Daoy (cell line): ENCODE data around the gene DCTD. TPM values are rescaled to one million over a fixed set of nuclear protein-coding genes. Genes with fewer than 3 reads are reported as not detected.

Experiments
- DNase-seq: peaks from one replicate; pipeline ENCODE4 v3.0.0-alpha.2; 2015; ENCODE audit warnings: low read depth
- total RNA-seq: library from RNA; depleted of rRNA; stranded (reverse); fragments of >200 nt; shearing (Covaris generic); gene quantifications from 2 replicates; pipeline ENCODE4 v1.2.3, GENCODE V29; 2014; rRNA removed

The DCTD gene
- total RNA-seq = 38.3 and 51.5 TPM in 2 replicates

DNA sequence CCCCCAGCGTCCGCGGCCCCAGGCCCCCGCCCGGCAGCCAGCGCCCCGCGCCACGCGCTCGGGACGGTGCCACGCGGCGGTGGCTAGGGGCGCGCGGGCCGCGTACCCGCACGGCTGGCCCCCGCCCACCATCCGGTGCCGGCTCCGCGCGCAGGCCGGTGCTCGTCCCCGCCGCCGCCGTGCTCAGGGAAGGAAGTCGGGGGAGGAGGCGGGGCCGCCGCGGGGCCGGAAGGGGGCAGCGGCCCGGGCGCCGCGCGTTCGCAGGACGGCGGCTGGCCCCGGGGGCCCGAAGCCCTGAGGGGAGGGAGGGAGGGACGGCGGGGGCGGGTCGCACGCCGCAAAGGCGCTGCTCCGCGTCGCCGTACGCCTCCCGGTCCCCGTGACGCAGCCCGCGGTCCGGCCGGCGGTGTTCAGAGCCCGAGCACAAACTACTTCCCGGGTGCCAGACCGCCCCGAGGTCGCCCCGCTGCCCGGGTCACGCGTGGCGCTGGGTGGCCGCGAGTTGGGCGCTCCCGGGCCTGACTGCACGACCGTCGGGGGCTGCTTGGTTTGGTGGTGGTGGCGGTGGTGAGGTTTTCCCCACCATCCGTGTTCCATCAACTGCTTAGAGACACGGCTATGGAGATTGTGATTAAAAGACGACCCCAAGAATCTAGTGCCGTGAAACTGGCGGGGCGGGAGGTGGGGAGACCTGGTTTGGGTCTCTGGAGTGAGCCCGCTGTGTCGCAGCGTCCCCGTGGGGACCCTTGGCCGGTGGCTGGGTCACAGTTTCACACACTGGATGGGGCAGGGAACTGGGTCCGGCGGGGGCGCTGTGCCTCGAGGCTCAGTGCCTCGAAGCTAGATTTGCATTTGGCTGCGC, at the start of gene DCTD:
Gene DCTD (minus strand): TSS at position 205 of the 862 bp plus-strand sequence. CDS start 1,818 bp downstream, outside the sequence.
- DNase-seq = peak; percentile 72

DNA sequence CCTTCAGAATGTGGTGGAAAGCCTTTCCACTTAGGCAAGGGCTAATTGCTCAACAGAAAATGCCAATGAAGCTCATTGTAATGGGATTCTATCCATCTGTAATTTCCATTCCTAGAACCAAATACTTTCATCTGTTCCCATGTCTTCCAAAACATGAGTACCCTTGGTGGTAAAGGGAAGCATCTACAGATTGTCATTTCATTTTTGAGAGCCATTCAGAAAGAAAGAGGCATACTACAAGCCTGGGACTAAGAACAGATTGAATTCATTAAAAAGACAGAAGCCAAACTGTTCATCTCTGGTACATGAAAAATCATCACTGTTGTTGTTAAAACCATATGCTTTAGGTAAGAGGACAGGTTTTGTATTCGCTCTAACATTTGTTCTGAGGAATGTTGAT, 43.6 kb upstream of the DCTD start:
- DNase-seq = no peak

DNA sequence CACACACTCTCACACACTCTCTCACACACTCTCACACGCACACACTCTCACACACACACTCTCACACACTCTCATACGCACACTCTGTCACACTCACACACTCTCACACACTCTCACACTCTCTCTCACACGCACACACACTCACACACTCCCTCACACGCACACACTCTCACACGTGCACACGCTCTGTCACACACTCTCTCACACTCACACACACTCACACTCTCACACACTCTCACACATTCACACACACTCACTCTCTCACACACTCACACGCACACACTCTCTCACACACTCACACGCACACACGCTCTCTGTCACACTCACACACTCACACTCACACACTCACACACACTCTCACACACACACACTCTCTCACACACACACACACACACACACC, 43.0 kb upstream of the DCTD start:
- DNase-seq = no peak

DNA sequence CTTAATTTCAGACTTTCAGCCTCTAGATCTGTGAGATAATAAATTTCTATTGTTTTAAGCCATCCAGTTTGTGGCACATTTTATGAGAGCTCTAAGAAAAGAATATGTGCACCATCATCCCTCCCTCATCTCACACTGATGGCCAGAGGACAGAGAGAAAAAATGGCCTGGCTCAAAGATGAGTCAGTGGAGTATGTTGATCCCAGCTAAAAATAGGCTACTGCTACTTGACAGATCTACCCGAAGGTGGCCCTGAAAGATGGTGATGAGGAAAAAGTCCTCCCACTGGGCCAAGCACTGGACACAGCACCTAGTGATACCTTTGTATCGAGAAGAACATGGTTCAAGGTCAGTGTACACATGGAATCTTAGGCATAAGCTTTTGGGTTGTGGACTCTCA, 38.2 kb upstream of the DCTD start:
- no peak for DNase-seq

DNA sequence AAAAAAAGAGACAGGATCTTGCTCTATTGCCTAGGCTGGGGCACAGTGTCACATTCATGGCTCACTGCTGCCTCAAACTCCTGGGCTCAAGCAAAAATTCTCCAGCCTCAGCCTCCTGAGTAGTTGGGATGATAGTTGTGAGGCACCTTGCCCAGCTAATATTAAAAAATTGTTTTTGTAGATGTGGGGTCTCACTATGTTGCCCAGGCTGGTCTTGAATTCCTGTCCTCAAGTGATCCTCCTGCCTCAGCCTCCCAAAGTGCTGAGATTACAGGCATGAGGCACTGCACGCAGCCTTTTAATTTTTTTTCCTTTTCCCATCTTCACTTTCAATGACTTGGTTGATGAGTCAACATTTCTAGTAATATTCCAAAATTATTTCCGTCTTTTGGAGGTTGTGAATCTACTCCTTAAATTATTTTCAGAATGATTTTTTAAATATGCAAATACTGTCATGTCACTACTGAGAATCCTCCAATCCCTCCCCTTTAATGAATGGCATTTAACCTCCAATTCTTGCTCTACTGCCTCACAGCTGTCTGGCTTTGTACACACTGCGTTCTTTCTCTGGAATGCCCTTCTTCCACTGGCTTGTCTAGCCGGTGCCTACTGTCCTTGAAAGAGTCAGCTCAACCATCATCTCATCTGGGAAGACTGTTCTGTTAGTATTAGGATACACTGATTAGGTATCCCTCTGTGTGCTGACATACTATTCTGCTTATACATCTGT, 27.5 kb upstream of the DCTD start:
- no peak for DNase-seq

DNA sequence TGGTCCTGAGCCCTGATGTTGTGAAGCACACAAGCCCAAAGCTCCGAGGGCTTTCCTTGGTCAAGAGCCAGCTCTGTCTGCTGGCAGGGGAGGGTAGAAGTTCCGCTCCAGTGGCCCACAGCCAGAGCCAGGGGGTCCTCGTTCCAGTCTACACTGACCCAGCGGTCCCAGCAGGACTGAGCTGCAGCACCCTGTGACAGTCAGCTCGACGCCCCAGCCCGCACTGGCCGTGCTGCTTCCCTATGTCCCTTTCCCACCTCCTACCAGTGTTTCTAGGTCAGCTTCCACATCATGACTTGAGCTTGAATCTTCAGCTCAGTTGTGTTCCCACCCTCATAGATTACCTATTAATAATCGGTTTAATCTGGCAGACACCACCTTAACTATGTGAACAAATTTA, 22.5 kb upstream of the DCTD start:
- no peak for DNase-seq

DNA sequence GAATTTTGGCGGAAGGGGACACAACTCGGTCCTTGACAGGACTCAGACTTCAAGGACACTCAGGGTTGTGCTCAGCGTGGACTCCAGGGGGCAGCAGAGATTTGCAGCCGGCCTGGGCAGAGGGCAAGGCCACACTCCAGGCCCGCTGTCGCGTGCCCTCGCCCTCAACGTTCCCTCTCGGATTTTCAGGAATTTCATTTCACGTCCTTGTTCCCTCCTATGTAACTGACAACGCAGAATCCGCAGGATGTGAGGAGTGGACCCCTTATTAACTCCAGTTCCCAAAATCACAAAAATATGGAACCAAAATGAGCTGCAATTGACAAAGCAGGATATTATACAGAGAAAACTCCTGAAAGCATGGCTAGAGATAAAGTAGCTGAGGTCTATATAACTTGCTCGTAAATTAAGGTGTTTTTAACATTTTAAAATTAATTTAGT, 21.0 kb upstream of the DCTD start:
- peak; percentile 67 for DNase-seq

DNA sequence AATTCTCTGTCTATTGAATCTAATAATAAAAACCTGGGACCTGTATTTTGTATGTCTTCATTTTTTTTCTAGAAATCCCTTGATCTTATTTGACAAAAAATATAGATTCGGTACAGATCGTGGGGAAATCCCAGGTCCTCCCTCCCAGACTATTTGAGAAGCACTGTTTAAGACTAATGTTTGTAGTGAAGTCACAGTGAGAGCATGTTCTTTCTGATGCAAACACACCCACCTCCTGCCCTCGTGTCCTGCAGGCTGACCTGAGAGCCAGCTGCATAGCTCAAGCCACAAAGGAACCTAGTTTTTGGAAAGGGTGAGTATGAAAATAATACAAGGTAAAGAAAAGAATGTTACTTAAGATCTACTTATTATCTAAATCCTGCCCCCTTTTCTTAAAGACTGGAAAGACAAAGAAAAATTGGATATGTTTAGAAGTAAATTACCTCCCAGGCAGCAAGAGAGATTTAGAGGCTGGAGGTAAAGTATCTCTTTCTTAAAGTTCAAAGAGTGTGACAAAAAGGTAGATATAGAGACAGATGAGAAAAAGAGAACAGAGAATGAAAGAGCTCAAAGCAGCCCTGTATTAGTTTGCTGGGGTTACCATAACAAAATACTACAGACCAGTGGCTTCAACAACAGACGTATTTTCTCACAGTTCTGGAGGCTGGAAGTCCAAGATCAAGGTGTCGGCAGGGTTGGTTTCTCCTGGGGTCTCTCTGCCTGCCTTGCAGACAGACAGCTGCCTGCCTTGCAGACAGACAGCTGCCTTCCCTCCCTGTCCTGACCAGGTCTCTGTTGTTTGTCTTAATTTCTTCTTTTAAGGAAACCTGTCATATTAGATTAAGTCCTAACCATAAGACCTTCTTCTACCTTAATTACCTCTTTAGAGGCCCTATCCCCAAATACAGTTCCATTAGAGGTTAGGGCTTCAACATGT, 20.4 kb upstream of the DCTD start:
- DNase-seq = no peak

DNA sequence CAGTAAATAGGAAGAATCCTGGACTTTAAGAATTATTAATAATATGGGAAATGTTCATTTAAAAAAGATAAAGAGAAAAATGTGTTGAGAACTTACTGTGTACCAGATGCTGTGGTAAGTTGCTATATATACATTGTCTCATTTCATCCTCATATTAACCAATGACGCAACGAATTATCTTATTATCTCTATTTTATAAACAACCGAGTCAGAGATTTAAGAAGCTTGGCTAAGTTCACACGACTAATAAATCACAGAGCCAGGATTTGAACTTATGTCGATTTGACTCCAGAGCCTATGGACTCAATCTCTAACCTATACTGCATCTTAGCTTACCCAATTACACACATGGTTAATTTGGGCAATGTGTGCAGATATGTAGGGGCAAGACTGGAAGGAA, 15.5 kb upstream of the DCTD start:
- no peak for DNase-seq

DNA sequence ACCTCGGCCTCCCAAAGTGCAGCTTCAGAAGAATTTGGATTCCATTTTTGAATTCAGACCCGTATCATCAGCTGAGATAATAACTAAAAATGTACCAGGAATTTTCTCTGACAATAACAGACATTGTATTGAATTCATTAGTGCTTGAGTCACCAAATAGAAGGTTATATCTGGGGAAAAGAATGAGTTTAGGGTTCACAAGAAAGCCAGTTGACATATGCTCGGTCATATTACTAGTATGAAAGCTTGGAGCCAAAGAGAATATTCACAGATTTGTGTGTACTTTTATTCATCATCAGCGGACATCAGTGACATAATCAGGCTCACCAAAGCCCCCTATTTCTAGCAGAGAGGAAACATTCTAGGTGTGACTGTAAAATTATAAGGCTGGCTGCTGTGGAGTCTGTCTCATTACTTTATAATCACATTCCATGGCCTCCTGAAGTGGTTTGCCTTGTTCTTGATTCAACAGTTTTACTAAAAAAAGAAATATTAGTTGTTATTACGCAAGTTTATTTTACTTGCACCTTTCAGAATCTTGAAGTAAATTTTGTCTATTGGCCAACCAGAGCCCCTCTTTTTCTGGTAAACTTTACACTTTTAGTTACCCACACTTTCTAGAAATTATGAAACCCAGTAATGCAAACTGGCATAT, 14.6 kb upstream of the DCTD start:
- no peak for DNase-seq

DNA sequence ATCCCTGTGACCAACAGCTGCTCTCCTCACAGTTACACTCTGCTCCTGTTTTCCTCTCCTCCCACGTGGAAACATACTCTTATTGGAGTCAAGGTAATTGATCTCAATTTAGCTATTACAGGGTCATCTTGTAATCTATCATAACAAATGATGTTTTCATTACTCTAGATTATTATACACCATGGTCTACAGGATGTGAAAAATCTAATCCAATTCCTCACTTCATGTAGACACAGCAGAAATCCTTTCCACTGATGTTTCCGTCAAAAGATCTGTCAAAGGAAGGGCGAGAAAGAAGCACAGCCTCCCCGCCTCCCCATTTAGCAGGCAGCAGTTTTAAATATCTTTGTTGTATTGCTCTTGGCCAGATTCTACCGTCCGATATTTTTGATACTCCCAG, 13.7 kb upstream of the DCTD start:
- DNase-seq = no peak

DNA sequence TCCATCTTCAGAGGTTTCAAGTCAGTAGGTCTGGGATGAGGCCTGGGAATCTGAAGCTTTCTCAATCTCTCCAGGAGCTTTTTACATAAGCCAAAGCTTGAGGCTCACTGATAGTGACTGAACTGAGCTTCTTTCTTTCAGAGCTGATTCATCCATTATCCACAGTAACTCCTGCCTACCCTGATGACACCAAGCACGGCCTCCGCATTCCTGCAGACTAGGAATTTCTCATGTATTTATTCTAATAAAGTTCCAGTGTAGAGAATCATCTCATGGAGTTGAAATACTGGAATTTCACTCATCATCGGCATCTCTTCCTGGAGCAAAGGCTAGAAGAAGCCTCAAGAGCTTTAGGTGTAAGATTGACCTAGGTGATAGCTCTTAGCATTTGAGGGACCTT, 12.1 kb upstream of the DCTD start:
- DNase-seq = peak; percentile 22

DNA sequence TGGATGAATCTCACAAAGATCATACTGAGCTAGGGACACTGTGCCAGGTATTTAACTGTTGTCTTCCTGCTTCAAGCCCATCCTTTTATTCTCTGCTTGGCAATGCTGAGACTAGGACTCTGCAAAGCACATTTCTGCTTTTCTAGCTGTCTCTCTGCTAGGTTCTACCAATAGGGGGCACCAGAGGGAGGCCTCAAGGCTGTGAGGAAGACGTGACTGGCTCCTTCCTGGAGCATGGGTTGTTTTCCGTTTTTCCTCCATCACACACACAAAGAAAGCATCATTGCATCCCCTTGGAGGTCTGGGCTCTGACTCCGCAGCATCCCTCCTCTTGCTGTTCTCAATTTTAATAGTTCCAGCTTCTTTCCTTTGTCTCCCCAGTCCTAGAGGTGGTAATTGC, 10.9 kb upstream of the DCTD start:
- DNase-seq = no peak

DNA sequence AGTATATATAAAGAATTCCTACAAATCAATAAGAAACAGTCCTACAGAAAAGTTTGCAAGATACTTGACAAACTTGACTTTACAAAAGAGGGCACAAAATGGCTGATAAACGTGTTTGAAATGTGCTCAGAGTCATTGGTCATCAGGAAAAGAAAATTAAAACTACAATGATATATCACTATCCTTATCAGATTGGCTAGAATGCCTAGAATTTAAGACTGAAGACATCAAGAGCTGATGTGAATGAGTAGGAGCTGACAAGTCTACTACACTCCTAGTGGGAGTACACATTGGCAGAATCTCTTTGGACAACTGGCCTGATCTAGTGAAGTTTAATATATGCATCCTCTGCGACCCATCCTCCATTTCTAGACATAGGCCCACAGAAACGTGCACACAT, 10.3 kb upstream of the DCTD start:
- DNase-seq = no peak

DNA sequence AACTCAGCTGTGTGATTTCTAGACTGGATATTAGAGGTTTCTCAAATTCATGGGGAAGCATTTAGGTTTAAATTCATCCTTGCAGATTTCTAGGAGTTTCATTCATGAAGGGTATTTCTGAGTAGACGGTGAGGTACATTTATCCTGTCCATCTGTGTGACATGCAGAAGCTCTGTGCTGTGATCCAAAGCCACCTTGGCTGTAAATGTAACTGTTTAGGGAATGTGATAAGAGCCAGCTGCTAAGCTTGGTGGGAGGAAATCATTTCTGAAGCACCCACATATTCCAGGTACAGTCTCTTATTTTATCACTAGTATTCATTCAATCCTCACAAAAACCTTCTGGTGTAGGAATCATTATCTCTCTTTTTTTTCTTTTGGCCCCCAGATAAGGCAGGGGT, 8.7 kb upstream of the DCTD start:
- no peak for DNase-seq

DNA sequence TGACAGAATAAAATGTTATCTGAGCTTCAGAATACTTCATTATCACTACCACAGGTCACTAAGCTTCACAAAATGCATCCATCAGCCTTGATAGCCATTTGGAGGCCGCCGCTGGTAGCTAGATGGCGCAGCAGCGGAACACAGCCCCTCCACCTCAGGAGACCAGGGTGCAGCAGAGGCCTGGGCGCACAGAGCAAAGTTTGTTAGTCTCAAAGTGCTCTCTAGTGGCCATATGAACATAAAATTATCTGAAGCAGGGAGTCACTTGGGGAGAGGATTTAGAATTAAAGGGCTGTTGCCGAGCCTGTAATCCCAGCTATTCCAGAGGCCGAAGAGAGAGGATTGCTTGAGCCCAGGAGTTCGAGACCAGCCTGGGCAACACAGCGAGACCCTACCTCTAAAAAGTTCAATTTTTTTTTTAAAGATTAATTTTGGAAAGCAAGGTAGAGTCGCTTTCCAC, 8.1 kb upstream of the DCTD start:
- peak; percentile 80 for DNase-seq

DNA sequence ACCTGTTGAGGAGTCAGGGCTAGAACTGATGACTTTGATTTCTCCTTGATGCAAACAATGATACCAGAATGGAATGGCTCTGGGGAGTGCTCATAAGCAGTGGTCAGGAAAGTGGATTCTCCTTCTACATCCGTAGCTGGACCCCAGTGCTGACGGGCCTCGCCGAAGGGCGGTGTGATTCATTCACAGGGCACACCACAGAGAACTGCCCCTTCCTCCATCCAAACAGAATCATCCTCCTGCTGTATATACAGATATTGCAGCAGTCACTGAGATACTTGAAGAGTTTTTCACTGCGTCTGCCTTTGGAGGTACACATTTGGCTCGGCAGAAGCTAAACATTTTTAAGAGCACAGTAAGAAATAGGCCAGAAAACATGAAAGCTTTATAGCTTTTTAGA, 7.3 kb upstream of the DCTD start:
- no peak for DNase-seq

DNA sequence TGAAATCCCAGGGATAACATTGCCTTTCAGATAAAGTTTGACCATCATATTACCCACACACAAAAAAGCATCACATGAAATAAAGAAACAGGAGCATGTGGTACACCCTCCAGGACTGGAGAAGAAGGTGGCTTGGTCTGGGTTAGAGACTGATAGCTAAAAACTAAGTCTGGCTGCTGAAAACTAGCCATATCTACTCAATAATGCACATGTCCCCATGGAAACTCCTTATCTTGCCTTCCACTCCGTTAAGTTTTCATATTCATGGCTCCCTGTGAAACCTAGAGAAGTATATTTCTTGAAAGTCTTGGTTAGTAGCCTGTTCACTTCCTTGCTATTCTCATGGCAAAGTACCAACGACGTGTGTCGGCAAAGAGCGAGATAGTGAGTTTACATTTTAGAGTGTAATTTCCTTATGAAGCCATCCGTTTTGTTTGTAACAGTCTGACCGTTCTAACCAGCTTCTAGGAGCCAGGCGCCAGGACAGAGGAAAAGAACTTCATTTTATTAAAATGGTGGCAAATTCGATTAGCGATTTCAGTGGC, 6.7 kb upstream of the DCTD start:
- no peak for DNase-seq

DNA sequence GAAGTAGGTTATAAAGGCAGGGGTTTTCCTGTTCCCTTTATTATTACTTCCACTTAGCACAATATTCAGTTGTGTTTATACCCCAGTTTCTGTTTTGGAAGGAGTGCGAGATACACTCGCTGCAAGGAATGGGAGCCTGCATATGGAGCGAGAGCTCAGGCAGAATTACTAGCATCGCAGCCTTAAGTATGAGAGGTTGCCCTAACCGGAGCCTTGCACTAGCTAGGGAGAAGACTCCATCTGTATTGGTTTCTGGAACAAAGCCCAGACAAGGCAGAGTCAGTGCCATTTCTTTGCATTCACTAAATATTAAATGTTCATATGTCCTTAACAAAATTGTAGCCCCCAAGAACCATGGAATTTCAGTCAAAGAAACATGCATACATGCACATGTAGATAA, 6.2 kb upstream of the DCTD start:
- DNase-seq = no peak

DNA sequence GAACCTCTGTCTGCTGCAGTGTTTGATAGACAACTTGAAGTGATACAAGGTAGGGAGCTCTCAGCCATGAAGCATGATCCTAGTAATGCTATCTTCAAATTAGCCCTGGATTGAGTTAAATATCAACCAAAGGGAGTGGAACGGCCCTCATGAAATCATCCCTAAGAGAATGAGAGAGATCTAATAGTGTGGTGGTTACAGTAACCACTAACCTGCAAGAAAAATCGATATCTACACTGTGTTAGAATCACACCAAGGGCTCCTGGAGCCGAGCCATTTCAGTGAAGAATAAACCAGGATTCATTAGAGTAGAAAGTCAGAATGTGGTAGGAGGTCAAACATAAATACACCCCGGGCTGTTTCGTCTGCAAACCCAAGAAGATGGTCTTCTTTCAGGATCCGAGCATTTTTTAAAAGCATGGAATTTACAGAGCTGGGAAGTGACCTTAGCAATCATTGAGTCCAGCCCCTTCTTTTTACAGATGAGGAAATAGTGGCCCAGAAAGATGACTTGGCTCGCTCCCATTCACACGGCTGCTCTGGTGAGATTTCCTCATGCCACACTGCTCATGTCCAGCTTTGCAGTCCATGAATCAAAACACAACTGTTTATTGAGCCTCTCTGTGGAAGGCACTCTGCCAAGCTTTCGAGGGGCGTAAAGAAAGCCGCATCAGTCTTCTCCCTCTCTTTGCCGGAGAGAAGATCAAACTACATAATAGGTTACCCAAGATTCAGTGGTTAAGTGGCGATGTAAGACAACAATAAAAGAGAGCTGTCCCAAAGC, 5.5 kb upstream of the DCTD start:
- no peak for DNase-seq
